PC-3 (cell line): ENCODE results near the gene CCM2.

ENCODE experiments used
- EZH2 ChIP-seq: fragments of 300-600 bp; sonication (generic); IDR thresholded peaks from one replicate; pipeline ENCODE4 v1.6.1; 2017; ENCODE audit warnings: antibody characterized with exemption, mild to moderate bottlenecking, low read length; ENCODE audit not compliant: unreplicated experiment
- EZH2phosphoT487 ChIP-seq: fragments of 300-600 bp; sonication (generic); IDR thresholded peaks from 2 replicates; pipeline ENCODE4 v1.6.1; 2018; ENCODE audit warnings: mild to moderate bottlenecking, antibody characterized with exemption, low read length, borderline replicate concordance
- TF ChIP-seq, protein P1 (sequence below): fragments of 300-600 bp; sonication (generic); conservative IDR thresholded peaks from 2 replicates; pipeline ENCODE4 v1.5.1; 2017; ENCODE audit warnings: antibody characterized with exemption, low read depth, mild to moderate bottlenecking, low read length

DNA sequence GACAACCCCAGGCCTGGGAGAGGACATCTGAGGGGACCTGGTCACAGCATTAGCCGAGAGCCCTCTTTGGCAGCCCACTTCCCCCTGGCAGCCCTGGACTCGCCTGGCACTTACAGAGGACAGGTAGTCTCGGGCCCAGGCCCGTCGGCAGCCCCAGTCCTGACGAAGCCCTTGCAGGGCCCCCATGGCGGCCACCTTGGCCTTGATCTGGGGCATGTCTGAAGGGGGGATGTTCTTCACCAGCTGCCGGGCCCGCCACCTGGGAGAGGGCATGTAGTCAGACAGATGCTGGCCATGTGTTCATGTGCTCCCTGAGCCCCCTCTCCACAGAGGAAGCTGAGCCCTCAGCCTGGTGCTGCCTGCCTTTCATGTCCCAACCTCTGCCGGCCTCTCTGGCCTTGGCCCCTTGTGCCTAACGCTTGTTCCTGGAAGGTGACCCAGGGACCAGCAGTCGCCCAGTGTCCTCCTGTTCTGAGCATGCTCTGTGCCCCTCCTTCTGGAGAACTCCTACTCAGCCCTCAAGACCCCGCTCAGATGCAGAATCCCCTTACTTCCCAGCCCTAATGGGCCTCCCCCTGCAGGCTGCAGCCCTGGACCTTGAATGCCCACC is 35.1 kb upstream of the CCM2 start:
- TF ChIP-seq EZH2 (no peak), EZH2phosphoT487 (no peak)
- TF ChIP-seq, protein P1, sequence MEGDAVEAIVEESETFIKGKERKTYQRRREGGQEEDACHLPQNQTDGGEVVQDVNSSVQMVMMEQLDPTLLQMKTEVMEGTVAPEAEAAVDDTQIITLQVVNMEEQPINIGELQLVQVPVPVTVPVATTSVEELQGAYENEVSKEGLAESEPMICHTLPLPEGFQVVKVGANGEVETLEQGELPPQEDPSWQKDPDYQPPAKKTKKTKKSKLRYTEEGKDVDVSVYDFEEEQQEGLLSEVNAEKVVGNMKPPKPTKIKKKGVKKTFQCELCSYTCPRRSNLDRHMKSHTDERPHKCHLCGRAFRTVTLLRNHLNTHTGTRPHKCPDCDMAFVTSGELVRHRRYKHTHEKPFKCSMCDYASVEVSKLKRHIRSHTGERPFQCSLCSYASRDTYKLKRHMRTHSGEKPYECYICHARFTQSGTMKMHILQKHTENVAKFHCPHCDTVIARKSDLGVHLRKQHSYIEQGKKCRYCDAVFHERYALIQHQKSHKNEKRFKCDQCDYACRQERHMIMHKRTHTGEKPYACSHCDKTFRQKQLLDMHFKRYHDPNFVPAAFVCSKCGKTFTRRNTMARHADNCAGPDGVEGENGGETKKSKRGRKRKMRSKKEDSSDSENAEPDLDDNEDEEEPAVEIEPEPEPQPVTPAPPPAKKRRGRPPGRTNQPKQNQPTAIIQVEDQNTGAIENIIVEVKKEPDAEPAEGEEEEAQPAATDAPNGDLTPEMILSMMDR, result no peak
